Peyer's patch (tissue), 4 donors: ENCODE data around the gene STXBP3. TPM values are rescaled to one million over a fixed set of nuclear protein-coding genes. Genes with fewer than 3 reads are reported as not detected.

ENCODE experiments used
- DNase-seq, 3 donors: peaks; one replicate each; pipeline ENCODE4 v3.0.0-alpha.2; 2017 to 2019
- H3K27ac ChIP-seq, 4 donors: fragments of 200-600 bp; sonication (generic); one replicate each; pipeline ENCODE4 v1.5.1; 2016 to 2019
- H3K27me3 ChIP-seq, 2 donors: fragments of 200-600 bp; sonication (generic); one replicate each; pipeline ENCODE4 v1.5.1; 2019
- H3K36me3 ChIP-seq, 3 donors: fragments of 200-600 bp; sonication (generic); one replicate each; pipeline ENCODE4 v1.5.1; 2016 to 2019
- H3K4me1 ChIP-seq, 4 donors: fragments of 200-600 bp; sonication (generic); one replicate each; pipeline ENCODE4 v1.5.1; 2016 to 2019
- H3K4me3 ChIP-seq, 4 donors: fragments of 200-600 bp; sonication (generic); 1 replicate in 3 of 4; 2 replicates in 1 of 4; pipeline ENCODE4 v1.5.1; 2016 to 2019; ENCODE audit warnings: mild to moderate bottlenecking in 1 of 4
- H3K9me3 ChIP-seq, 4 donors: fragments of 200-600 bp; sonication (generic); one replicate each; pipeline ENCODE4 v1.5.1; 2016 to 2019; ENCODE audit warnings: mild to moderate bottlenecking in 1 of 4
- CTCF ChIP-seq, 6 experiments: fragments of 450-650 bp in 4 of 6; fragments of 200-600 bp in 2 of 6; sonication (generic) in 1 of 6; IDR thresholded peaks; one replicate each; pipeline ENCODE4 v1.5.1; 2017 to 2019; ENCODE audit warnings: antibody characterized with exemption in 6 of 6, mild to moderate bottlenecking in 3 of 6, moderate library complexity in 1 of 6
- POLR2A ChIP-seq, 2 donors: fragments of 450-650 bp; IDR thresholded peaks; one replicate each; pipeline ENCODE4 v1.5.1; 2017; ENCODE audit warnings: antibody characterized with exemption in 2 of 2, mild to moderate bottlenecking in 2 of 2, moderate library complexity in 2 of 2
- total RNA-seq, 4 donors: library from RNA; depleted of rRNA; stranded (reverse); fragments of >200 nt; gene quantifications; one replicate each; pipeline ENCODE4 v1.1.0, GENCODE V29; 2016

The STXBP3 gene
- total RNA-seq, 4 donors from 2014 or later: 51.3 to 106 (median 64.2) TPM

GRCh38 chr1:108742253-108742652 lies 4.2 kb upstream of the STXBP3 start:
- Histone ChIP-seq H3K27me3 (no peaks in the 10 kb centered on the region), H3K36me3 (no peaks in the 10 kb centered on the region), H3K9me3 (no peaks in the 10 kb centered on the region), H3K4me1 (no peaks in the 10 kb centered on the region), H3K4me3 (no peak overlapping the region), H3K27ac (no peak overlapping the region)
- TF ChIP-seq CTCF (IDR thresholded peaks at IDR 0.05) (no peak), POLR2A (IDR thresholded peaks at IDR 0.05) (no peak)
- no peak for DNase-seq

DNA sequence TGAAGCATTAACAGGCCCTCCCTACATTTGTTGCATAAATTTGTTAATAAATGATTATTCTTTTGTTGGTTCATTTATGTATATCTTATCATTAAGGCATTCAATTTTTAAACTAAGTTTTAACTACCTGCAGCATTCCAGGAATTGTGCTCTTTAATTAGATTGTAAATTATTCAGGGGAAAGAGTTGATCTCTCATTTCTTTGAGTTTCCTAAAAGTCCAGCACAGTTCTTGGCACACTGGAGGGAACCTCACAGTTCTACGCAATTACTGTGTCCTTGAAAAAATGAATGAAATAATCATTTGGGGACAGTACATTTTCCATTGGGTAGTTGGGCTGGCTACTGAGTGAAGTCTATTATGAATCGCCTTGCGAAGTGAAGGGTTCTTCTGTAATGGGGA lies 493 bp upstream of the STXBP3 start:
- Histone ChIP-seq H3K27me3 (no peaks in the 10 kb centered on the region), H3K27ac (peak overlapping the region; percentile 90 to 100 (median 98)), H3K4me3 (peak overlapping the region in 1 of 4 donors; percentile 100), H3K9me3 (no peaks in the 10 kb centered on the region), H3K4me1 (peaks cover 0 to 14% (median 2%) of the 10 kb centered on the region in 4 donors), H3K36me3 (no peaks in the 10 kb centered on the region)
- DNase-seq: no peak
- TF ChIP-seq POLR2A (IDR thresholded peaks at IDR 0.05) (no peak), CTCF (IDR thresholded peaks at IDR 0.05) (no peak)

GRCh38 chr1:108747171-108747850 lies 837 bp downstream of the STXBP3 start:
- DNase-seq: peak; percentile 65 to 86 (median 70)
- TF ChIP-seq POLR2A (IDR thresholded peaks at IDR 0.05) (peak; percentile 46 to 73), CTCF (IDR thresholded peaks at IDR 0.05) (no peak)

GRCh38 chr1:108747898-108748297 lies 1.4 kb downstream of the STXBP3 start:
- Histone ChIP-seq H3K9me3 (no peaks in the 10 kb centered on the region), H3K36me3 (peaks cover 0 to 10% (median 0%) of the 10 kb centered on the region in 3 donors), H3K4me1 (peaks cover 0 to 14% (median 2%) of the 10 kb centered on the region in 4 donors), H3K27ac (peak overlapping the region in 1 of 4 donors; percentile 99), H3K27me3 (no peaks in the 10 kb centered on the region), H3K4me3 (peak overlapping the region in 1 of 4 donors; percentile 88)
- no peak for DNase-seq
- TF ChIP-seq CTCF (IDR thresholded peaks at IDR 0.05) (no peak), POLR2A (IDR thresholded peaks at IDR 0.05) (no peak)

More at GRCh38 chr1:108747171-108747850, 837 bp downstream of the STXBP3 start:
- peaks cover 0 to 4% (median 0%) of the 10 kb centered on the region in 3 donors for H3K36me3 ChIP-seq
- H3K27me3 ChIP-seq: no peaks in the 10 kb centered on the region
- peak overlapping the region; percentile 77 to 100 (median 83) for H3K4me3 ChIP-seq
- peaks cover 0 to 14% (median 2%) of the 10 kb centered on the region in 4 donors for H3K4me1 ChIP-seq
- H3K9me3 ChIP-seq: no peaks in the 10 kb centered on the region
- H3K27ac ChIP-seq: peak overlapping the region; percentile 90 to 100 (median 98)

- TF ChIP-seq POLR2A (IDR thresholded peaks at IDR 0.05) (no peak), CTCF (IDR thresholded peaks at IDR 0.05) (no peak)
- no peak overlapping the region for H3K27ac ChIP-seq
- H3K4me1 ChIP-seq: peaks cover 0 to 14% (median 2%) of the 10 kb centered on the region in 4 donors
- no peaks in the 10 kb centered on the region for H3K9me3 ChIP-seq
- no peak overlapping the region for H3K4me3 ChIP-seq
- DNase-seq: no peak
- no peaks in the 10 kb centered on the region for H3K27me3 ChIP-seq
- H3K36me3 ChIP-seq: peaks cover 0 to 21% (median 0%) of the 10 kb centered on the region in 3 donors
Observed at GRCh38 chr1:108749081-108749480, 2.6 kb downstream of the STXBP3 start.
